HG02759 (cell line): ENCODE data around the gene NARF.

Experiments
- ATAC-seq: cut with Tn5 transposase; IDR thresholded peaks from one replicate; pipeline ENCODE4 v1.9.1; 2021; ENCODE audit warnings: mild to moderate bottlenecking, moderate library complexity; ENCODE audit not compliant: unreplicated experiment

Gene NARF

DNA sequence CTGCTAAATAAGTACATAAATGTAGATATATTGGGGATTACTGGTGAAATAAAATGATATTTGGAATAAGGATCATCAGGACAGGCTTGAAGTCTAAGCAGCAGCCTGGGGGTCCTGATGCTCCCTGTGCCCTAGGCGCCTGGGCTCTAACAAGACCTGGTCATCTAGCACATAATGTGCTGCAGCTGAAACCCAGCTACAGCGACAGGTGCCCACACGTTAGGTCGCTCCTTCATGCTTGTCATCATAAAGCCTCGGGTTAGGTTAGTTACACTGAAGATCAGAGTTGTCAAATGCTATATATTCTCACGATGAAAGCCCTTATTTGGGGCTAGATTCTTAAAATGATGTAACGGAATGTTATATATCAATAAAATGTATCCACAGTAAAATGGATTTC is 11.5 kb downstream of the NARF start:
- ATAC-seq, result no peak

- no peak for ATAC-seq
Observed at GRCh38 chr17:82474223-82475010, 15.9 kb downstream of the NARF start.

GRCh38 chr17:82475458-82475857 is 16.9 kb downstream of the NARF start:
- ATAC-seq, result no peak

DNA sequence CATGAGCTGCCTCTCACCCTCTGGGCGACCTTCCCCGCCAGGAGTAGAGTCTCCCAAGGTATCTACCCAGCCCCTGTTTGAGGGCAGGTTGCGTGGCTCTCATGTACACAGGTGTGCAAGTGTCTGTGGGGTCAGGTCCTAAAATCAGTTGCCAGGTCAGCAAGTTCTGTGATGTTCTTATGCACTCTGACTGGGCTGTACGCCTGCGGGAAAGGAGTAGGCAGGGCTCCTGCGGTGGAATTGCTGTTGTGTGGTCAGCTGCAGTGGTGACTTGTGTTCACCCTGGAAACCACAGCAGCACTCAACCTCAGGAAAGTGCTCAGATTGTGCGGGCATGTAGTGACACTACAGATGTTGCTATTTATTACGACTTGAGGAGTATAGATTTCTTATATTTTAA is 19.4 kb downstream of the NARF start:
- no peak for ATAC-seq

DNA sequence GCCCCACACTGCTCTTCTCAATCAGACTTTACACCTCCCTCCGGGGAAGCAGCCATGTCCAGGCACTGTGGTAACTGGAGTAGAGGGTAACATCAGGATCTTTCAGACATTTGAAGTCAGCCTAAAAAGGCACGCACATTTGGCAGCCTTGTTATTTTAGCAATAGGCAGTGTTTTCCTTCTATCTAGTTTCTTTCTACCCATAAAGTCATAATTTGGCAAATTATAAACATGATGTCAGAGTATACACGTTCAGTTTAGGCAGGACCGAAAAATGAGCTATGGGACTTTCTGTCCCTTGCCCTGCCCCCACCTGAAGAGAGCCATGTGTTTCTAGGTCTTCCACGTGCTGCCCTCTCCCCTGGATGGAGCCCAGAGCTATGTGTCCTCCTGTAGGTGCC is 21.1 kb downstream of the NARF start:
- no peak for ATAC-seq

- no peak for ATAC-seq
Observed at GRCh38 chr17:82480318-82480717, 21.8 kb downstream of the NARF start.

DNA sequence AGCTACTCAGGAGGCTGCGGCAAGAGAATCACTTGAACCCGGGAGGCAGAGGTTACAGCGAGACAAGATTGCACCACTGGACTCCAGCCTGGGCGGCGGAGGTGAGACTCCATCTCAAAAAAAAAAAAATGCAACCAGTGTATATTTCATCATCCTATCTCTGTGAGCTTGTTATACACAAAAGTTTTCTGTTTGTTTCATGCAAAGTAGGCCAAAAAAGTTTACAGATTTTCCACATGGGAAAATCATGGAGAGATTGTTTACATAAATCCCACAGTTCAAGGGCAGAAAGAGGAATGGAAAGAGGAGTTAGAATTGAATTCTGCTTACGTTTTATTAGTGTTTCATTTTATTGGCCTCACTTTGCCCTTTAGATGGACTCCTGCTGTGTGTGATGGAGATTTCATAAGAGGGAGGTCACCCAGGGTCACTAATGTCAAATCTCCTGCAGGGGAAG is 24.7 kb downstream of the NARF start:
- ATAC-seq, result no peak

- ATAC-seq, result no peak
Observed at GRCh38 chr17:82483836-82484235, 25.3 kb downstream of the NARF start.

- no peak for ATAC-seq
Observed at GRCh38 chr17:82486231-82487094, 27.9 kb downstream of the NARF start.

GRCh38 chr17:82487910-82488309 is 29.4 kb downstream of the NARF start:
- ATAC-seq, result no peak

DNA sequence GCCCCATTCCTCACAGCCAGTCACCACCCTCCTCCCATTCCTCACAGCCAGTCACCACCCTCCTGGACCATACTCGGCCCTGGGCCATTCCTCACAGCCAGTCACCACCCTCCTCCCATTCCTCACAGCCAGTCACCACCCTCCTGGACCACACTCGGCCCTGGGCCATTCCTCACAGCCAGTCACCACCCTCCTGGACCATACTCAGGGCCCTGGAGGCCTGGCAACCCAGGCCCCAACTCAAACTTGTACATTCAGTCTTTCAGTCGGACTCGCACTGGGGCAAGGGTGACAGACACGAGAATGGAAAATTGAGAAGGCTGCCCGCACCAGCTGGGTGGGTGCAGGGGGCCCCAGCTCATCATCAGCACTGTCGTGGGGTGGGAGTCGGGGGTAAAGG is 30.6 kb downstream of the NARF start:
- ATAC-seq, result no peak

DNA sequence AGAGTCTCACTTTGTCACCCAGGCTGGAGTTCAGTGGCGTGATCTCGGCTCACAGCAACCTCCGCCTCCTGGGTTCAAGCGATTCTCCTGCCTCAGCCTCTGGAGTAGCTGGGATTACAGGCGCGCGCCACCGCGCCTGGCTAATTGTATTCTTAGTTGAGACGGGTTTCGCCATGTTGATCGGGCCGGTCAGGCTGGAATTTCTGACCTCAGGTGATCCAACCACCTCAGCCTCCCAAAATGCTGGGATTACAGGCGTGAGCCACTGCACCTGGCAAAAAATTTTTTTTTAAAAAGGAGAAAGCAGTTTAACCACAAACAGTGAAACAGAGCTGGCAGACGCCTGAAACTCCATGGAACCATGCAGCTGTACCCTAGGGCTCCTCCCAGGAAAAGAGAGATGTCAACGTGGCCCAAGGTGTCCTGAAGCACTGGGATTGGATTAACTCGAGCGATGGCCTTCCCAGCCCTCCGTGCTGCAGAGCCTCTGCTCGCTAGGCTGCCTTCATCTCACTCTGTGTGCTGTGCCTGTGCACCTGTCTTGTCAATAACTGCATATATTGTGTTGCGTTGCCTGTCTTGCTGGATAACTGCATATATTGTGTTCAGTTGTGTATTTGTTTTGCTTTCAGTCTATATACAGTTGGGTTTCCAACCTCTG is 31.4 kb downstream of the NARF start:
- ATAC-seq, result no peak

GRCh38 chr17:82490512-82491195 is 32.1 kb downstream of the NARF start:
- no peak for ATAC-seq

DNA sequence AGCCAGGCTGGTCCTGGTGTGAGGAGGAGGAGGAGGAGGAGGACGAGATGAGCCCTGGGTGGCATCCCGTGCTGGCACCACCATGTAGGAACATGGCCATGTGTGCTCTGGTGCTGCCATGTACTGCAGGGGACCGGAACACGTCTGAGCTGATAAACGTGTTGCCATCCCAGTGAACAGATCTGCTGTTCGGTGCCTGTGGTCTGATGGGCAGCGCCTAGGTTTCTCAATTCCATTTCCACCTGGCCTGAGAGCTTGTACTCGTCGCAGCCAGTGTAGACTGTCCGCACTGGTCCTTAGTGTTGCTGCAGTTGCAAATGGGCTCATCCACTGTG is 32.6 kb downstream of the NARF start:
- no peak for ATAC-seq

GRCh38 chr17:82491533-82491932 is 33.0 kb downstream of the NARF start:
- no peak for ATAC-seq

DNA sequence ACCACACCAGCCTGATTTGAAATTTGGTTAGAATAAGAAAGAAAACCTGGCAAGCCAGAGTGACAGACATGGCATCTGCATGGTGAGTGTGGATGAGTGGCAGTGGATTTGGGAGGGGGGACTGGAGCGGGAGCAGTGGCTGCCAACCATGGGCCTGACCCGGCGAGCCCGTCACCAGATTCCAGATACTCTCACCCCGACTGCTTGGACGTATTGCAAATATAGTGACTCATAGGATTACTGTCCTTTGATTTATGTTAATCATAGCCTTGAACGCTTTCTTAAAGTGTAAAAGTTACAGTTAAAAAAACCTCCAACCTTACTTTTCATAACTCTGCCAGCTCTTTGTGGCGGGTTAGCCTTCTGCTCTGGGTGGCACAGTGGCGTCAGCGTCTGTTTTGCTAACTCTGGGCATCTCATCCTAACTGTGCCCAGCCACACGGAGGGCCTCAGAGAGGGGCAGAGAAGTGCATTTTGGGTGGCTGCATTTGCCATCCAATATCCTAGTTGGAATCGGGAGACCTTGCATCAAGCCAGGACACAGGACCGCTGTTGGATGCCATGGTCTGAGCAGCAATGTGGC is 34.2 kb downstream of the NARF start:
- no peak for ATAC-seq

GRCh38 chr17:82493226-82493781 is 34.8 kb downstream of the NARF start:
- ATAC-seq, result no peak

DNA sequence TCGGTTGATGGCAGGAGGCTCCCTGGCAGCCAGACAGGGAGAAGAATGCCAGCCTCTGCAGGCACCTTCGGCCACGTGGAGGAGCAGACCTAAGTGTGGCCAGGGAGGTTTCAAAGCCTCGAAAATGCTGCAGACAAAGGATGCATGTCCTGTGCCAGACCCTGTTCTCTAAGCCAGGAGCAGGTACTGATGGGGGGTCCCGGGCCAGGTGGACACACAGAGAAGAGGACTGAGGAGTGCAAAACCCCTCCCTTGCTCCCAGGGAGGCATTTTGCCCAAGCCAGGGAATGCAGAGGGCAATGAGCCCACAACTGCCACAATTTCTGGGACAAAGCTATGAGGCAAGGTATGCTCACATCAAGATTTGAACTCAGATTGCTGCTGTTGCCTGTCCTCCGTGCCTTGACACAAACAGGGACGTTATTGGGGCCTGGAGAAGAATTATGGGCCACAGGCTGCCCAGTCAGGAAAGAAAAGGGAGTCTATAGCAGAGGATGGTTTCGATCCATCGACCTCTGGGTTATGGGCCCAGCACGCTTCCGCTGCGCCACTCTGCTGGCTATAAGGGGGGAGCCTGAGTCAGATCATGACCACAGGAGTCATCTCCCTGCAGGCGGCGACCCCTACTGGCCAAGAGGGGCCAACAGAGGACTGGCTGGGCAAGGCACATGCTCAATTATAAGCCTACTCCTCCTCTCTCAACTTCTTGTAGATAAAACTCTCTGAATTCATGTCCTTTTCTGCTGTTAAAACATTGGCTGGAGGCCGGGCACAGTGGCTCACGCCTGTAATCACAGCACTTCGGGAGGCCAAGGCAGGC is 35.9 kb downstream of the NARF start:
- ATAC-seq, result peak; percentile 66

DNA sequence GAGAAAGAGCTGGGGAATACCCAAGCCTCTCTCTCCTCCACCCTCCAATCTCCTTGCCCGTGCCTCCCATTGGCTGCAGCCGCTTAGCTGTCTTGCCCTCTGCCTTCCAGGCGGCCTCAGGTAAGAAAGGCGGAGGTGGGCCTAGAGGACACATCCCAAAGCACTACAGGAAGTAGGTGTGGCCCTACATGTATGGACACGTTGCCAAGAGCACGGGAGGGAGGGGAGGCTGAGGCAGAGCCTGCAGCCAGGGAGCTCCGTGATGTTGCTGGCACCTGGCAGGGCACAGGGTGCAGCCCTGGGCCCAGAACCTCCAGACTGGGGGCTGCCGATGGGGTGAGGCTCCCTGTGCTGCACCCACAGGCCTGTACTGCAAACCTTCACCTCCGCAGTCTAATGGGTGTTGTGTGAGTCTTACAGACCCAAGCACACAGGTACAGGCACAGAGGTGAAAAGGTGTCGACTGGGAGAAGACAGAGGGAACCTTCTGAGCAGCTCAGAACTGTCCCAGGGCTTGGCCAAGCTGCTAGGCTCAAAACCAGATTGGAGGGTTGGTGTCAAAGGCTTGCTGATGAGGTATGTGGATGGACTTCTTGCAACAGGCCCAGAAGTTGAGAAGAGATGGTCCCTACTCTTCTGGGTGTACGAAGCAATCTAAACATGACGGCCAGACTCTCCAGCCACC is 37.4 kb downstream of the NARF start:
- ATAC-seq, result no peak
